ENCODE data around the gene BID. TPM values are rescaled to one million over a fixed set of nuclear protein-coding genes. Genes with fewer than 3 reads are reported as not detected.
A peak's percentile ranks its signal among the peaks of the same experiment; 100 is the strongest.

The BID gene
- total RNA-seq, 2 experiments from 2014 or later, result 59.9 to 60.3 TPM

GRCh38 chr22:17738386-17739128 is 35.7 kb downstream of the BID start:
- no peak for DNase-seq (ENCODE audit: low spot score)
- Histone ChIP-seq H3K27ac (ENCODE audit: low read depth, low read length, poor library complexity, severe bottlenecking) (no peak overlapping the region), H2AFZ (ENCODE audit: low read length) (no peak overlapping the region), H3K4me1 (ENCODE audit: insufficient read depth, low read length, poor library complexity, severe bottlenecking) (peaks cover 4% of the 10 kb centered on the region), H3K79me2 (ENCODE audit: insufficient read depth, low read depth, low read length) (no peaks in the 10 kb centered on the region), H4K20me1 (ENCODE audit: insufficient read depth, low read length) (no peaks in the 10 kb centered on the region), H3K36me3 (ENCODE audit: insufficient read depth, low read length) (peaks cover 60% of the 10 kb centered on the region), H3K9me2 (ENCODE audit: insufficient read depth, low read length) (no peaks in the 10 kb centered on the region), H3K4me2 (ENCODE audit: low read length) (no peak overlapping the region), H3K9me3 (ENCODE audit: low read length) (no peaks in the 10 kb centered on the region), H3K4me3 (ENCODE audit: low read depth, low read length, poor library complexity, severe bottlenecking) (no peak overlapping the region)
- ChIA-PET POLR2A (no interaction called here), CTCF (ENCODE audit: unreplicated experiment) (interaction anchor here (0.6 kb wide), 1 partner anchor 79 kb away, joined by 3 read pairs; no protein-coding TSS in a partner anchor)
- TF ChIP-seq EZH2phosphoT487 (IDR thresholded peaks at IDR 0.05; ENCODE audit: borderline replicate concordance, low read depth, low read length), result no peak
- TF ChIP-seq CTCF (conservative IDR thresholded peaks at IDR 0.05; ENCODE audit: low read length), result no peak
- intact Hi-C loops (cut with micrococcal nuclease; ENCODE audit: unreplicated experiment), result no loop called here
- no TSS peak for BruUV-seq (replicated peaks)

GRCh38 chr22:17734187-17734586 is 40.1 kb downstream of the BID start:
- POLR2A ChIA-PET, result no interaction called here
- no peaks in the 10 kb centered on the region for H3K79me2 ChIP-seq (ENCODE audit: insufficient read depth, low read depth, low read length)
- peaks cover 90% of the 10 kb centered on the region for H3K36me3 ChIP-seq (ENCODE audit: insufficient read depth, low read length)
- intact Hi-C loops (cut with micrococcal nuclease; ENCODE audit: unreplicated experiment), result no loop called here
- no peaks in the 10 kb centered on the region for H4K20me1 ChIP-seq (ENCODE audit: insufficient read depth, low read length)
- no peaks in the 10 kb centered on the region for H3K9me2 ChIP-seq (ENCODE audit: insufficient read depth, low read length)
- no peaks in the 10 kb centered on the region for H3K9me3 ChIP-seq (ENCODE audit: low read length)
- no peaks in the 10 kb centered on the region for H3K4me1 ChIP-seq (ENCODE audit: insufficient read depth, low read length, poor library complexity, severe bottlenecking)
- H3K4me2 ChIP-seq (ENCODE audit: low read length), result no peak overlapping the region
- no peak overlapping the region for H3K27ac ChIP-seq (ENCODE audit: low read depth, low read length, poor library complexity, severe bottlenecking)
- no peak for DNase-seq (ENCODE audit: low spot score)
- no peak overlapping the region for H2AFZ ChIP-seq (ENCODE audit: low read length)
- BruUV-seq (replicated peaks), result TSS peak; percentile 43
- TF ChIP-seq EZH2phosphoT487 (IDR thresholded peaks at IDR 0.05; ENCODE audit: borderline replicate concordance, low read depth, low read length), result no peak
- no peak for TF ChIP-seq CTCF (conservative IDR thresholded peaks at IDR 0.05; ENCODE audit: low read length)
- CTCF ChIA-PET (ENCODE audit: unreplicated experiment), result no interaction called here
- no peak overlapping the region for H3K4me3 ChIP-seq (ENCODE audit: low read depth, low read length, poor library complexity, severe bottlenecking)

- Histone ChIP-seq H4K20me1 (ENCODE audit: insufficient read depth, low read length) (no peaks in the 10 kb centered on the region), H3K9me3 (ENCODE audit: low read length) (no peaks in the 10 kb centered on the region), H3K9me2 (ENCODE audit: insufficient read depth, low read length) (no peaks in the 10 kb centered on the region), H3K27ac (ENCODE audit: low read depth, low read length, poor library complexity, severe bottlenecking) (no peak overlapping the region), H3K4me2 (ENCODE audit: low read length) (no peak overlapping the region), H3K79me2 (ENCODE audit: insufficient read depth, low read depth, low read length) (no peaks in the 10 kb centered on the region), H3K4me1 (ENCODE audit: insufficient read depth, low read length, poor library complexity, severe bottlenecking) (no peaks in the 10 kb centered on the region), H3K4me3 (ENCODE audit: low read depth, low read length, poor library complexity, severe bottlenecking) (no peak overlapping the region), H3K36me3 (ENCODE audit: insufficient read depth, low read length) (peaks cover 86% of the 10 kb centered on the region), H2AFZ (ENCODE audit: low read length) (no peak overlapping the region)
- POLR2A ChIA-PET, result interaction anchor here (0.5 kb wide), 1 partner anchor 426 kb away, joined by 4 read pairs; no protein-coding TSS in a partner anchor
- CTCF ChIA-PET (ENCODE audit: unreplicated experiment), result no interaction called here
- BruUV-seq (replicated peaks), result no TSS peak
- no peak for DNase-seq (ENCODE audit: low spot score)
- TF ChIP-seq CTCF (conservative IDR thresholded peaks at IDR 0.05; ENCODE audit: low read length) (no peak), EZH2phosphoT487 (IDR thresholded peaks at IDR 0.05; ENCODE audit: borderline replicate concordance, low read depth, low read length) (no peak)
- intact Hi-C loops (cut with micrococcal nuclease; ENCODE audit: unreplicated experiment), result no loop called here
These were observed 40.8 kb downstream of the BID start for GRCh38 chr22:17733466-17733865.

Measured in OCI-LY7 (cell line).